Dermis blood vessel endothelial cell (primary cell): ENCODE measurements around the gene TSSK6. TPM values are rescaled to one million over a fixed set of nuclear protein-coding genes. Genes with fewer than 3 reads are reported as not detected.
"Not testable (repeated sequence)": the region's sequence is repeated elsewhere in the genome, so short reads cannot be mapped to it uniquely, and the experiment has no call there.

ENCODE experiments used
- DNase-seq: peaks from one replicate; pipeline ENCODE4 v3.0.0; 2010
- total RNA-seq: library from RNA; depleted of rRNA; stranded (reverse); fragments of >200 nt; gene quantifications from 2 replicates; pipeline ENCODE4 v1.2.3, GENCODE V29; 2014

TSSK6 gene
- total RNA-seq, 1 donor from 2014 or later: 0.68 TPM

DNA sequence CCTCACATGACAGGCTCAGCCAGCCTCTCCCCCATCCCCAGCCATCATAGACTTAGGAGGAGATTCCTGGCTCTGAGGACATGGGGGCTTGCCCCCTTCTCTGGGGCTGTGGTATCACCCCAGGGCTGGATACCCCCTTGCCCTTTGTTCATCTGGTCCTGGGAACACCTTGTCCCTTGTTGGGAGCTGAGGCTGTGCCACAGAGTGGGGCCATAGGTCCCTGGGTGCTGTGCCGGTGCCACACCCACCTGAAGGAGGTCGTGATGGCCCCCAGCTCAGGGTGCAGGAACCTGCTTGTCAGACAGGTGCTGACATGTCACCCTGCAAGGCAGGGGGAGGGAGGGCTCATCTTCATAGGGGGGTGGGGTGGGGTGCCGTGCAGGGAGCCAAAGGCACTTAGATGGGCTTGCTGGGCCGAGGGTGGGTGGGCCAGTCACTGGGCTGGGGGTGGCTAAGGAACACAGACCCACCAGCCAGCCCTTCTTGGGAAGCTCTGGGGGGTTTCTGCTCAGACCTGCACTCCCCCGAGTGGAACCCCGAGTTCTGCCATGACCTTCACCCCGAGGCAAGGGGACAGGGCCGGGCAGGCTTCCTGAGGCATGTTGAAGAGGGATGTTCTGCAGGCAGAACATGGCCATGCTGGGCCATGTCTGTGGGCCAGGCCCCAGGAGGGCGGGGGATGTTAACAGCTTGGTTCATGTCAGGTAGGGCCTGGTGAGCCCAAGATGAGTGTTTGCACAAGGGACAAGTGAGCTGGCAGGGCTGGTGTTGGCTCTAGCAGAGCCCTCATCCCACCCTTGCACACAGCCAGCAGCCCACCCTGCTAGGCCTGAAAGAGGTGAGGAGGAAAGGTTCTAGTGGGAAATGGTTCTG lies 28.0 kb downstream of the TSSK6 start:
- no peak for DNase-seq

GRCh38 chr19:19486343-19487076 lies 28.8 kb downstream of the TSSK6 start:
- DNase-seq: no peak

- no peak for DNase-seq
Observed at GRCh38 chr19:19485998-19486290, 29.4 kb downstream of the TSSK6 start.

DNA sequence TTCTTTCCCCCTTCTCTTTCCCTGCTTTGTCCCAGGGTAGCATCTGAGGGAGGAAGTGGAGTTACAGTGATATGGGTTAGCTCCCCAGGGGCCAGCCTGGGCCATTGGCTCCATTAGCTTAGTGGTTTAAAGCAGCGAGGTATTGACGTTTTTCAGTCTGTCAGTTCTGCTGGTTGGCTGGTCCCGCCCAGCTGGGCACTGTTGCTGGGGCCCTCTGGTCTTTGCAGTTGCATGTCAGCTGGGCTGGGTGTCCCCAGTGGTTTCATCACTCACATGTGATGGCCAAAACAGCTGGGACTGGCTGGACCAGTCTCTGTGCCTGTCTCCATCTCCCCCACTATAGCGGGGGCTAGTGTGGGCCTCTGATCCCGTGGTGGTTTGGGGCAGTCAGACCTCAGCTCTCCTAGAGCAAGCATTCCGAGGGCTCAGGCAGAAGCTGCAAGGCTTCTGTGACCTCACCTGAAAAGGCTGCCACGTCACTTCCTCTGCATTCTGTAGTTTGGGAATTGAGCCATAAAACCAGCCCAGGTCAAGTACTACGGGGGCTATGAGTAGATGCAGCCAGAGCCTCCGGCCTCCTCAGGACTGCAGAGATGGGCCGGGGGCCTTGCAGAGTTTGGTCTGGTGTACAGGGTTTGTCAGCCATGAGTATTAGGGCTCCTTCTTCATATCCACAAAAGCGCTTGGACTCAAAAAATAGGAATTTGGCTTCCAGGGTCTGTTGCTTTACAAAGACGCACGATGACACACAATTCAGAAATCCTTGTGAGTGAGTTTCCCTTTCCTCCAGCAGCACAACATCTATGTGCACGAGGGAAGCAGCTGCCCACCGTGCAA lies 30.0 kb downstream of the TSSK6 start:
- peak; percentile 59 for DNase-seq

GRCh38 chr19:19482809-19483596 lies 32.3 kb downstream of the TSSK6 start:
- no peak for DNase-seq

DNA sequence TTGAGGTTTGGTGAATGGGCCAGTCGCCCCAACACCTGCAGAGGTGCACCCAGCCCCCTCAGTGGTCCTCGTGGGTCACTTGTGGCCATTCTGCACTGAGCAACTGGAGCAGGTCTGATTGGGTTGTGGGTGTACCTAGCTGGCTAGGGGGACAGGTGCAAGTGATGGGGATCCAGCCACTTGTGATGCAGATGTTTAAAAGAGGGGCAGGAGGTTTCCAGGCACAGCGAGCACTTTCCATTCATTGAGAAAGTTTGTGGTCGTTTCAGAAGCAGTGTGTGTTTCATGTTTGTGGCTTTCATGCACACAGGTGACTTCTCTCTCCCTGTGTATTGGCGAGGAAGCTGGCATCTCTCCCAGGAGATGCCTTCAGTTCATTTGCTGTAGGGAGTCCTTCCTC lies 34.7 kb downstream of the TSSK6 start:
- DNase-seq: no peak

DNA sequence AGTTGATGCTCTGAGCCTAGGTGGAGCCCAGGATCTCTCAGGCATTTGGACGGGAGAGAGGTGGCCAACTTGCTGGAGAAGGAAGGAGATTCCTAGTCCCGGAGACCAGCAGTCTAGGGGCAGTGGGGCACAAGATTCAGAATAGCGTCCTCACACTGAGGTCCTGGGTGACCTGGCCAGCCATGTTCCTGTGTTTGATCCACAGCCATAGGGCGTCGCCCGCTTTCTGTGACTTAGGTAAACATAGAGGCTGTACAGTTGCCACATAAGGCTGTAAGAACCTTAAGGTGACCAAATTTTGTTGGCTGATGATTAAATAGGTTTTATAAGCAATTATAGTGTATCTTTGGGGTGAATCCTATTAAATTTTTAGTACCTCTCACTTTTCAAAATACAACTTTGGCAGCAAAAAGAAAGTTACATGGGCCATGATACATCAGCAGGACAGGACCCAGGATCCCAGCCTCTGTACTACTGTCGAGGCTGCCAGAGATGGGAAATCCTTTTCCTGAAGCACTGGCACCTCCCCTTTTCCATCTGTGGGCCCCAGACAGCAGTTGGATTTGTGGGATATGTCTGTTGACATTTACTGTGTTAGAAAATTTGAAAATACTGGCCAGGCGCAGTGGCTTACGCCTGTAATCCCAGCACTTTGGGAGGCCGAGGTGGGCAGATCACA lies 37.5 kb downstream of the TSSK6 start:
- DNase-seq: no peak

- peak; percentile 53 for DNase-seq
Observed at GRCh38 chr19:19475849-19476828, 39.2 kb downstream of the TSSK6 start.

GRCh38 chr19:19475015-19475765 lies 40.2 kb downstream of the TSSK6 start:
- DNase-seq: no peak

GRCh38 chr19:19472106-19472505 lies 43.2 kb downstream of the TSSK6 start:
- DNase-seq: not testable (repeated sequence)

- no peak for DNase-seq
Observed at GRCh38 chr19:19471682-19472081, 43.7 kb downstream of the TSSK6 start.

- DNase-seq: no peak
Observed at GRCh38 chr19:19470579-19470978, 44.8 kb downstream of the TSSK6 start.

- DNase-seq: no peak
Observed at GRCh38 chr19:19468424-19469050, 46.8 kb downstream of the TSSK6 start.

- DNase-seq: no peak
Observed at GRCh38 chr19:19466201-19466600, 49.1 kb downstream of the TSSK6 start.

GRCh38 chr19:19465436-19466070 lies 49.8 kb downstream of the TSSK6 start:
- no peak for DNase-seq

GRCh38 chr19:19464339-19465098 lies 50.8 kb downstream of the TSSK6 start:
- peak; percentile 56 for DNase-seq
